Measurements from ENCODE around the gene CDC42BPA.

The CDC42BPA gene

GRCh38 chr1:227320476-227320875 lies 2.2 kb upstream of the CDC42BPA start:
- ChIA-PET CTCF (no interaction called here), POLR2A (no interaction called here)
- TF ChIP-seq NFRKB (IDR thresholded peaks at IDR 0.05): no peak
- no peak for TF ChIP-seq PKNOX1 (IDR thresholded peaks at IDR 0.05)
- no peak for TF ChIP-seq LEF1 (IDR thresholded peaks at IDR 0.05; ENCODE audit: borderline replicate concordance)
- TF ChIP-seq TARDBP (IDR thresholded peaks at IDR 0.05): no peak
- no peak for TF ChIP-seq SP1 (IDR thresholded peaks at IDR 0.05)
- no peak for TF ChIP-seq SUZ12 (IDR thresholded peaks at IDR 0.05)
- no peak for TF ChIP-seq FOXK2 (IDR thresholded peaks at IDR 0.05)
- no peak for TF ChIP-seq HDGF (IDR thresholded peaks at IDR 0.05; ENCODE audit: borderline replicate concordance)
- TF ChIP-seq FOXA1 (IDR thresholded peaks at IDR 0.05): no peak
- no peak for TF ChIP-seq ELF4 (IDR thresholded peaks at IDR 0.05)
- TF ChIP-seq CTBP1 (IDR thresholded peaks at IDR 0.05; ENCODE audit: borderline replicate concordance): no peak
- no peak for TF ChIP-seq BHLHE40 (IDR thresholded peaks at IDR 0.05; ENCODE audit: borderline replicate concordance)
- no peak for TF ChIP-seq L3MBTL2 (conservative IDR thresholded peaks at IDR 0.05)
- no peak for TF ChIP-seq ARNT (IDR thresholded peaks at IDR 0.05)
- no peak for TF ChIP-seq ZNF384 (IDR thresholded peaks at IDR 0.05)
- TF ChIP-seq FOXM1 (IDR thresholded peaks at IDR 0.05; ENCODE audit: borderline replicate concordance): no peak
- DNase-seq (ENCODE audit: extremely low spot score): no peak

- CTCF ChIA-PET: interaction anchor here (0.5 to 0.6 kb wide), 2 partner anchors 9 to 235 kb away, joined by 3 read pairs; no protein-coding TSS in a partner anchor
- TF ChIP-seq HDGF (IDR thresholded peaks at IDR 0.05; ENCODE audit: borderline replicate concordance): no peak
- no peak for TF ChIP-seq CTBP1 (IDR thresholded peaks at IDR 0.05; ENCODE audit: borderline replicate concordance)
- TF ChIP-seq LEF1 (IDR thresholded peaks at IDR 0.05; ENCODE audit: borderline replicate concordance): no peak
- no peak for TF ChIP-seq TARDBP (IDR thresholded peaks at IDR 0.05)
- peak; percentile 60; the same call in 1 of the 2 replicates for TF ChIP-seq L3MBTL2 (conservative IDR thresholded peaks at IDR 0.05)
- no peak for TF ChIP-seq SUZ12 (IDR thresholded peaks at IDR 0.05)
- TF ChIP-seq PKNOX1 (IDR thresholded peaks at IDR 0.05): 0 out of 2 replicates have a peak, but pooled peaks have one; percentile 13
- no peak for TF ChIP-seq BHLHE40 (IDR thresholded peaks at IDR 0.05; ENCODE audit: borderline replicate concordance)
- TF ChIP-seq NFRKB (IDR thresholded peaks at IDR 0.05): no peak
- TF ChIP-seq FOXM1 (IDR thresholded peaks at IDR 0.05; ENCODE audit: borderline replicate concordance): no peak
- no peak for TF ChIP-seq ZNF384 (IDR thresholded peaks at IDR 0.05)
- TF ChIP-seq FOXA1 (IDR thresholded peaks at IDR 0.05): no peak
- DNase-seq (ENCODE audit: extremely low spot score): peak; percentile 63
- POLR2A ChIA-PET: interaction anchor here (0.6 to 2.2 kb wide), 19 partner anchors 9 to 379 kb away, joined by 3 to 12 read pairs (median 4); partner anchors contain the start of gene COQ8A
Observed at GRCh38 chr1:227318853-227319607, 738 bp upstream of the CDC42BPA start.

GRCh38 chr1:227317523-227318015 lies 723 bp downstream of the CDC42BPA start:
- no peak for TF ChIP-seq SP1 (IDR thresholded peaks at IDR 0.05)
- peak; percentile 96 for TF ChIP-seq ZNF384 (IDR thresholded peaks at IDR 0.05)
- peak; percentile 69 for TF ChIP-seq CTBP1 (IDR thresholded peaks at IDR 0.05; ENCODE audit: borderline replicate concordance)
- no peak; the same call in 1 of the 2 replicates for TF ChIP-seq FOXM1 (IDR thresholded peaks at IDR 0.05; ENCODE audit: borderline replicate concordance)
- peak; percentile 41 for TF ChIP-seq L3MBTL2 (conservative IDR thresholded peaks at IDR 0.05)
- ChIA-PET CTCF (no interaction called here), POLR2A (interaction anchor here (0.5 to 2.2 kb wide), 4 partner anchors 26 to 377 kb away, joined by 3 to 10 read pairs (median 4); partner anchors contain the start of gene COQ8A)
- peak; percentile 76 for DNase-seq (ENCODE audit: extremely low spot score)

- TF ChIP-seq CTBP1 (IDR thresholded peaks at IDR 0.05; ENCODE audit: borderline replicate concordance) (0 out of 2 replicates have a peak, but pooled peaks have one; percentile 5), ZNF384 (IDR thresholded peaks at IDR 0.05) (no peak), PKNOX1 (IDR thresholded peaks at IDR 0.05) (0 out of 2 replicates have a peak, but pooled peaks have one; percentile 9), NFRKB (IDR thresholded peaks at IDR 0.05) (peak; percentile 5; the same call in 1 of the 2 replicates), HDGF (IDR thresholded peaks at IDR 0.05; ENCODE audit: borderline replicate concordance) (no peak)
- POLR2A ChIA-PET: interaction anchor here (1.6 kb wide), 1 partner anchor 377 kb away, joined by 4 read pairs; the partner anchor contains the start of gene COQ8A
- no peak for DNase-seq (ENCODE audit: extremely low spot score)
- CTCF ChIA-PET: no interaction called here
Observed at GRCh38 chr1:227317011-227317451, 1.3 kb downstream of the CDC42BPA start.

GRCh38 chr1:227316456-227316855 lies 1.8 kb downstream of the CDC42BPA start:
- no peak for TF ChIP-seq NFRKB (IDR thresholded peaks at IDR 0.05)
- TF ChIP-seq FOXA1 (IDR thresholded peaks at IDR 0.05): no peak
- TF ChIP-seq ZNF384 (IDR thresholded peaks at IDR 0.05): no peak
- no peak for TF ChIP-seq L3MBTL2 (conservative IDR thresholded peaks at IDR 0.05)
- no peak for TF ChIP-seq FOXK2 (IDR thresholded peaks at IDR 0.05)
- TF ChIP-seq ARNT (IDR thresholded peaks at IDR 0.05): no peak
- no peak for TF ChIP-seq HDGF (IDR thresholded peaks at IDR 0.05; ENCODE audit: borderline replicate concordance)
- TF ChIP-seq SUZ12 (IDR thresholded peaks at IDR 0.05): no peak
- TF ChIP-seq CTBP1 (IDR thresholded peaks at IDR 0.05; ENCODE audit: borderline replicate concordance): no peak
- no peak for TF ChIP-seq BHLHE40 (IDR thresholded peaks at IDR 0.05; ENCODE audit: borderline replicate concordance)
- TF ChIP-seq PKNOX1 (IDR thresholded peaks at IDR 0.05): no peak
- TF ChIP-seq TARDBP (IDR thresholded peaks at IDR 0.05): no peak
- TF ChIP-seq FOXM1 (IDR thresholded peaks at IDR 0.05; ENCODE audit: borderline replicate concordance): no peak
- no peak for TF ChIP-seq SP1 (IDR thresholded peaks at IDR 0.05)
- TF ChIP-seq LEF1 (IDR thresholded peaks at IDR 0.05; ENCODE audit: borderline replicate concordance): no peak
- TF ChIP-seq ELF4 (IDR thresholded peaks at IDR 0.05): no peak; the same call in 1 of the 2 replicates
- ChIA-PET POLR2A (interaction anchor here (1.0 kb wide), 1 partner anchor 115 kb away, joined by 5 read pairs; no protein-coding TSS in a partner anchor), CTCF (no interaction called here)
- DNase-seq (ENCODE audit: extremely low spot score): no peak
